HG02884 (cell line): ENCODE data around the gene CLCF1.

Experiments used
- ATAC-seq: cut with Tn5 transposase; IDR thresholded peaks from one replicate; pipeline ENCODE4 v1.9.1; 2021; ENCODE audit warnings: mild to moderate bottlenecking, moderate library complexity; ENCODE audit not compliant: unreplicated experiment

Gene CLCF1

GRCh38 chr11:67372993-67373647 is at the start of gene CLCF1:
Gene CLCF1 (minus strand): TSS chr11:67373598. CDS start chr11:67373539, 59 bp downstream.
- ATAC-seq, result no peak

GRCh38 chr11:67422891-67423290 is 49.5 kb upstream of the CLCF1 start:
- no peak for ATAC-seq

- no peak for ATAC-seq
Observed at GRCh38 chr11:67421430-67422031, 48.1 kb upstream of the CLCF1 start.

GRCh38 chr11:67420646-67421429 is 47.4 kb upstream of the CLCF1 start:
- peak; percentile 71 for ATAC-seq

- ATAC-seq, result no peak
Observed at GRCh38 chr11:67420147-67420645, 46.8 kb upstream of the CLCF1 start.

- no peak for ATAC-seq
Observed at GRCh38 chr11:67419325-67420049, 46.1 kb upstream of the CLCF1 start.

GRCh38 chr11:67418476-67419281 is 45.3 kb upstream of the CLCF1 start:
- ATAC-seq, result no peak

GRCh38 chr11:67417425-67417824 is 44.0 kb upstream of the CLCF1 start:
- no peak for ATAC-seq

GRCh38 chr11:67416416-67417335 is 43.3 kb upstream of the CLCF1 start:
- no peak for ATAC-seq

GRCh38 chr11:67415501-67416304 is 42.3 kb upstream of the CLCF1 start, which contains the start of gene CARNS1:
Gene CARNS1 (plus strand): TSS chr11:67415678. CDS start chr11:67416200, 522 bp downstream.
- no peak for ATAC-seq

GRCh38 chr11:67413266-67413849 is 40.0 kb upstream of the CLCF1 start:
- no peak for ATAC-seq

GRCh38 chr11:67412495-67413179 is 39.2 kb upstream of the CLCF1 start:
- ATAC-seq, result no peak

GRCh38 chr11:67411785-67412152 is 38.4 kb upstream of the CLCF1 start:
- ATAC-seq, result no peak

- ATAC-seq, result no peak
Observed at GRCh38 chr11:67410984-67411784, 37.8 kb upstream of the CLCF1 start.

- no peak for ATAC-seq
Observed at GRCh38 chr11:67410369-67410831, 37.0 kb upstream of the CLCF1 start.

- no peak for ATAC-seq
Observed at GRCh38 chr11:67409781-67410368, 36.5 kb upstream of the CLCF1 start.
